HepG2 (cell line): ENCODE data around the gene PAQR7. TPM values are rescaled to one million over a fixed set of nuclear protein-coding genes. Genes with fewer than 3 reads are reported as not detected.
A peak's percentile ranks its signal among the peaks of the same experiment; 100 is the strongest.

Source experiments
- BRCA1 ChIP-seq: sonication (generic); formaldehyde crosslinking; IDR thresholded peaks from 2 replicates; pipeline ENCODE4 v1.4.0; 2020; ENCODE audit warnings: missing genetic modification reagents
- CBX5 ChIP-seq: sonication (generic); formaldehyde crosslinking; IDR thresholded peaks from 2 replicates; pipeline ENCODE4 v1.4.0; 2020; ENCODE audit warnings: missing genetic modification reagents, borderline replicate concordance
- HNRNPUL1 ChIP-seq: fragments of 200-400 bp; formaldehyde crosslinking; IDR thresholded peaks from 2 replicates; pipeline ENCODE4 v1.6.1; 2017; ENCODE audit warnings: low read depth, mild to moderate bottlenecking, low read length, moderate library complexity
- PAF1 ChIP-seq: IDR thresholded peaks from 2 replicates; pipeline ENCODE4 v1.6.1; 2016; ENCODE audit warnings: missing genetic modification reagents, missing compliant biosample characterization
- PHF8 ChIP-seq: sonication (generic); formaldehyde crosslinking; IDR thresholded peaks from 2 replicates; pipeline ENCODE4 v1.5.0; 2020; ENCODE audit warnings: missing genetic modification reagents
- POLR2G ChIP-seq: fragments of 200-400 bp; formaldehyde crosslinking; IDR thresholded peaks from 2 replicates; pipeline ENCODE4 v1.6.1; 2018; ENCODE audit warnings: mild to moderate bottlenecking, low read depth, low read length, moderate library complexity
- PRPF4 ChIP-seq: fragments of 200-400 bp; formaldehyde crosslinking; IDR thresholded peaks from 2 replicates; pipeline ENCODE4 v1.6.1; 2016; ENCODE audit warnings: low read length, low read depth; ENCODE audit not compliant: poor library complexity, severe bottlenecking
- RORA ChIP-seq: sonication (generic); formaldehyde crosslinking; IDR thresholded peaks from 2 replicates; pipeline ENCODE4 v1.5.0; 2020; ENCODE audit warnings: mild to moderate bottlenecking, missing genetic modification reagents, moderate library complexity
- ZFP36L2 ChIP-seq: sonication (generic); formaldehyde crosslinking; IDR thresholded peaks from 2 replicates; pipeline ENCODE4 v1.4.0; 2020; ENCODE audit warnings: missing genetic modification reagents
- ZIK1 ChIP-seq: sonication (generic); formaldehyde crosslinking; IDR thresholded peaks from 2 replicates; pipeline ENCODE4 v1.5.0; 2020; ENCODE audit warnings: mild to moderate bottlenecking, low read depth, missing genetic modification reagents, borderline replicate concordance
- ZNF614 ChIP-seq: IDR thresholded peaks from 2 replicates; pipeline ENCODE4 v1.6.1; 2018; ENCODE audit warnings: missing biosample characterization, missing genetic modification reagents, inconsistent platforms, borderline replicate concordance
- ZNF616 ChIP-seq: sonication (generic); formaldehyde crosslinking; IDR thresholded peaks from 2 replicates; pipeline ENCODE4 v1.5.0; 2020; ENCODE audit warnings: low read depth, mild to moderate bottlenecking, missing genetic modification reagents
- ZNF7 ChIP-seq: IDR thresholded peaks from 2 replicates; pipeline ENCODE4 v1.6.1; 2016; ENCODE audit warnings: missing biosample characterization, missing genetic modification reagents
- polyA plus RNA-seq, 8 experiments: library from polyadenylated mRNA; depleted of rRNA in 3 of 8; stranded (reverse) in 7 of 8; unstranded in 1 of 8; fragments of >200 nt; fragmentation: Illumina TruSeq in 4 of 8; extraction: Trizol in 4 of 8; gene quantifications; 2 replicates each; pipeline versions ENCODE4 v1.2.1 to v1.2.3, GENCODE V29; 2011 to 2016; ENCODE audit warnings: low read depth in 4 of 8, missing spikeins in 1 of 8, mixed read lengths in 1 of 8; ENCODE audit not compliant: insufficient read depth in 1 of 8
- total RNA-seq, 5 experiments: library from RNA; depleted of rRNA; stranded (reverse); fragments of >200 nt; fragmentation: Illumina TruSeq; extraction: Trizol; gene quantifications; 2 replicates each; pipeline ENCODE4 v1.2.3, GENCODE V29; 2016; ENCODE audit warnings: low read depth in 1 of 5
- TF ChIP-seq, protein P1 (sequence below): sonication (generic); formaldehyde crosslinking; IDR thresholded peaks from 2 replicates; pipeline ENCODE4 v1.5.1; 2020; ENCODE audit warnings: mild to moderate bottlenecking, missing genetic modification reagents, moderate library complexity
- TF ChIP-seq, protein P2 (sequence below): IDR thresholded peaks from 2 replicates; pipeline ENCODE4 v1.6.1; 2016; ENCODE audit warnings: low read depth, control low read depth
- TF ChIP-seq, protein P3 (sequence below): IDR thresholded peaks from 2 replicates; pipeline ENCODE4 v1.6.1; 2016; ENCODE audit warnings: missing compliant biosample characterization, missing genetic modification reagents, borderline replicate concordance
- TF ChIP-seq, protein P4 (sequence below): sonication (generic); formaldehyde crosslinking; IDR thresholded peaks from 2 replicates; pipeline ENCODE4 v1.4.0; 2020; ENCODE audit warnings: mild to moderate bottlenecking, missing genetic modification reagents
- TF ChIP-seq, protein P5 (sequence below): sonication (generic); formaldehyde crosslinking; IDR thresholded peaks from 2 replicates; pipeline ENCODE4 v1.5.0; 2020; ENCODE audit warnings: mild to moderate bottlenecking, missing genetic modification reagents

PAQR7 gene
- total and polyA plus RNA-seq, 2 of the 13 experiments (the other 11 are each of a cell fraction or from before 2014, with no cell fraction given), result 13.2 to 16.6 TPM

DNA sequence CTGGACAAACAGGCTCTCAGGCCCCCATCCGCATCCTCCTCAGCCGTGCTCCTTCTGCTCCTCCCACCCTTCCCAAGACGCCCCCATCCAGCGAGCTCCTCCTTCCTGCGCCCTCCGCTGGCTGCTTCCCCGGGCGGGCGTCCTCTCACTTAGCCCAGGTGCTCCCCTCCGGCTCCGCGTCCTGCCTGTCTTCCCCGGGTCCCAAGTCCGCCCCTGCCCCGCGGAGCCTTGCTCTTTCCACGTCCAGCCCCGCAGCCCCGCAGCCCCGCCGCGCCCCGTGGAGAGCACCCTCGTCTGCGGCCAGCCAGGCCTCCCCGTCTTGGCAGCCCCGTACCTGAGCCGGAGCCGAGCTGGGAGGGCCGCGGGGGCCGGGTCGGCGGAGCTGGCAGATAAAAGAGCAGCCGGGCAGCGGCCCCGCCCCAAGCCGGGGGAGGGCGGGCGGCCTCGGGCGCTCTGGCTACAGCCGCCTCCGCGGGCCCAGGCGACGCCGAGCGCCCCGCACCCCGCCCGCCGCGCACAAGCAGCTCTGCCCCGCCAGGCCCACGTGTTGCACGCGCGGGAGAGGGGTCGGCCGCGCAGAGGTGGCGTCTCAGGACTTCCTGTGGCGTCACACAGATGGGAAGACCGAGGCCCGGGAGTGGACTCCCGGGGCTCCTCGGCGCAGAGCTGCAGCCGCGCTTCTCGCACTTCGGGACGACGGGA is at the start of gene PAQR7 (continued):
- TF ChIP-seq ZFP36L2 (CRISPR knock-in tag) (0 out of 2 replicates have a peak, but pooled peaks have one; percentile 32), HNRNPUL1 (no peak), CBX5 (0 out of 2 replicates have a peak, but pooled peaks have one; percentile 1), PHF8 (CRISPR knock-in tag) (peak; percentile 70), ZNF7 (CRISPR knock-in tag) (0 out of 2 replicates have a peak, but pooled peaks have one; percentile 39), ZIK1 (CRISPR knock-in tag) (peak; percentile 93), BRCA1 (no peak; the same call in 1 of the 2 replicates), PAF1 (CRISPR knock-in tag) (no peak), PRPF4 (no peak), ZNF614 (CRISPR knock-in tag) (no peak), ZNF616 (CRISPR knock-in tag) (peak; percentile 67; the same call in 1 of the 2 replicates), RORA (CRISPR knock-in tag) (no peak), POLR2G (peak; percentile 81)
- TF ChIP-seq, protein P1, sequence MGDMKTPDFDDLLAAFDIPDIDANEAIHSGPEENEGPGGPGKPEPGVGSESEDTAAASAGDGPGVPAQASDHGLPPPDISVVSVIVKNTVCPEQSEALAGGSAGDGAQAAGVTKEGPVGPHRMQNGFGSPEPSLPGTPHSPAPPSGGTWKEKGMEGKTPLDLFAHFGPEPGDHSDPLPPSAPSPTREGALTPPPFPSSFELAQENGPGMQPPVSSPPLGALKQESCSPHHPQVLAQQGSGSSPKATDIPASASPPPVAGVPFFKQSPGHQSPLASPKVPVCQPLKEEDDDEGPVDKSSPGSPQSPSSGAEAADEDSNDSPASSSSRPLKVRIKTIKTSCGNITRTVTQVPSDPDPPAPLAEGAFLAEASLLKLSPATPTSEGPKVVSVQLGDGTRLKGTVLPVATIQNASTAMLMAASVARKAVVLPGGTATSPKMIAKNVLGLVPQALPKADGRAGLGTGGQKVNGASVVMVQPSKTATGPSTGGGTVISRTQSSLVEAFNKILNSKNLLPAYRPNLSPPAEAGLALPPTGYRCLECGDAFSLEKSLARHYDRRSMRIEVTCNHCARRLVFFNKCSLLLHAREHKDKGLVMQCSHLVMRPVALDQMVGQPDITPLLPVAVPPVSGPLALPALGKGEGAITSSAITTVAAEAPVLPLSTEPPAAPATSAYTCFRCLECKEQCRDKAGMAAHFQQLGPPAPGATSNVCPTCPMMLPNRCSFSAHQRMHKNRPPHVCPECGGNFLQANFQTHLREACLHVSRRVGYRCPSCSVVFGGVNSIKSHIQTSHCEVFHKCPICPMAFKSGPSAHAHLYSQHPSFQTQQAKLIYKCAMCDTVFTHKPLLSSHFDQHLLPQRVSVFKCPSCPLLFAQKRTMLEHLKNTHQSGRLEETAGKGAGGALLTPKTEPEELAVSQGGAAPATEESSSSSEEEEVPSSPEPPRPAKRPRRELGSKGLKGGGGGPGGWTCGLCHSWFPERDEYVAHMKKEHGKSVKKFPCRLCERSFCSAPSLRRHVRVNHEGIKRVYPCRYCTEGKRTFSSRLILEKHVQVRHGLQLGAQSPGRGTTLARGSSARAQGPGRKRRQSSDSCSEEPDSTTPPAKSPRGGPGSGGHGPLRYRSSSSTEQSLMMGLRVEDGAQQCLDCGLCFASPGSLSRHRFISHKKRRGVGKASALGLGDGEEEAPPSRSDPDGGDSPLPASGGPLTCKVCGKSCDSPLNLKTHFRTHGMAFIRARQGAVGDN (CRISPR knock-in tag), result peak; percentile 97
- TF ChIP-seq, protein P2, sequence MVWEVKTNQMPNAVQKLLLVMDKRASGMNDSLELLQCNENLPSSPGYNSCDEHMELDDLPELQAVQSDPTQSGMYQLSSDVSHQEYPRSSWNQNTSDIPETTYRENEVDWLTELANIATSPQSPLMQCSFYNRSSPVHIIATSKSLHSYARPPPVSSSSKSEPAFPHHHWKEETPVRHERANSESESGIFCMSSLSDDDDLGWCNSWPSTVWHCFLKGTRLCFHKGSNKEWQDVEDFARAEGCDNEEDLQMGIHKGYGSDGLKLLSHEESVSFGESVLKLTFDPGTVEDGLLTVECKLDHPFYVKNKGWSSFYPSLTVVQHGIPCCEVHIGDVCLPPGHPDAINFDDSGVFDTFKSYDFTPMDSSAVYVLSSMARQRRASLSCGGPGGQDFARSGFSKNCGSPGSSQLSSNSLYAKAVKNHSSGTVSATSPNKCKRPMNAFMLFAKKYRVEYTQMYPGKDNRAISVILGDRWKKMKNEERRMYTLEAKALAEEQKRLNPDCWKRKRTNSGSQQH (CRISPR knock-in tag), result peak; percentile 54; the same call in 1 of the 2 replicates
- TF ChIP-seq, protein P3, sequence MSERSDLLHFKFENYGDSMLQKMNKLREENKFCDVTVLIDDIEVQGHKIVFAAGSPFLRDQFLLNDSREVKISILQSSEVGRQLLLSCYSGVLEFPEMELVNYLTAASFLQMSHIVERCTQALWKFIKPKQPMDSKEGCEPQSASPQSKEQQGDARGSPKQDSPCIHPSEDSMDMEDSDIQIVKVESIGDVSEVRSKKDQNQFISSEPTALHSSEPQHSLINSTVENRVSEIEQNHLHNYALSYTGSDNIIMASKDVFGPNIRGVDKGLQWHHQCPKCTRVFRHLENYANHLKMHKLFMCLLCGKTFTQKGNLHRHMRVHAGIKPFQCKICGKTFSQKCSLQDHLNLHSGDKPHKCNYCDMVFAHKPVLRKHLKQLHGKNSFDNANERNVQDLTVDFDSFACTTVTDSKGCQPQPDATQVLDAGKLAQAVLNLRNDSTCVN, result 0 out of 2 replicates have a peak, but pooled peaks have one; percentile 40
- TF ChIP-seq, protein P4, sequence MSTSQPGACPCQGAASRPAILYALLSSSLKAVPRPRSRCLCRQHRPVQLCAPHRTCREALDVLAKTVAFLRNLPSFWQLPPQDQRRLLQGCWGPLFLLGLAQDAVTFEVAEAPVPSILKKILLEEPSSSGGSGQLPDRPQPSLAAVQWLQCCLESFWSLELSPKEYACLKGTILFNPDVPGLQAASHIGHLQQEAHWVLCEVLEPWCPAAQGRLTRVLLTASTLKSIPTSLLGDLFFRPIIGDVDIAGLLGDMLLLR (CRISPR knock-in tag), result peak; percentile 96
- TF ChIP-seq, protein P5, sequence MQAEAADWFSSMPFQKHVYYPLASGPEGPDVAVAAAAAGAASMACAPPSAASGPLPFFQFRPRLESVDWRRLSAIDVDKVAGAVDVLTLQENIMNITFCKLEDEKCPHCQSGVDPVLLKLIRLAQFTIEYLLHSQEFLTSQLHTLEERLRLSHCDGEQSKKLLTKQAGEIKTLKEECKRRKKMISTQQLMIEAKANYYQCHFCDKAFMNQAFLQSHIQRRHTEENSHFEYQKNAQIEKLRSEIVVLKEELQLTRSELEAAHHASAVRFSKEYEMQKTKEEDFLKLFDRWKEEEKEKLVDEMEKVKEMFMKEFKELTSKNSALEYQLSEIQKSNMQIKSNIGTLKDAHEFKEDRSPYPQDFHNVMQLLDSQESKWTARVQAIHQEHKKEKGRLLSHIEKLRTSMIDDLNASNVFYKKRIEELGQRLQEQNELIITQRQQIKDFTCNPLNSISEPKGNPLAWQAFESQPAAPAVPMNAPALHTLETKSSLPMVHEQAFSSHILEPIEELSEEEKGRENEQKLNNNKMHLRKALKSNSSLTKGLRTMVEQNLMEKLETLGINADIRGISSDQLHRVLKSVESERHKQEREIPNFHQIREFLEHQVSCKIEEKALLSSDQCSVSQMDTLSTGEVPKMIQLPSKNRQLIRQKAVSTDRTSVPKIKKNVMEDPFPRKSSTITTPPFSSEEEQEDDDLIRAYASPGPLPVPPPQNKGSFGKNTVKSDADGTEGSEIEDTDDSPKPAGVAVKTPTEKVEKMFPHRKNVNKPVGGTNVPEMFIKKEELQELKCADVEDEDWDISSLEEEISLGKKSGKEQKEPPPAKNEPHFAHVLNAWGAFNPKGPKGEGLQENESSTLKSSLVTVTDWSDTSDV (CRISPR knock-in tag), result no peak
